Left hindlimb (tissue), 1 donor: ENCODE data around the gene SSNA1.

ENCODE experiments used
- DNase-seq: peaks from one replicate; pipeline ENCODE4 v3.0.0-alpha.2; 2018

Gene SSNA1

DNA sequence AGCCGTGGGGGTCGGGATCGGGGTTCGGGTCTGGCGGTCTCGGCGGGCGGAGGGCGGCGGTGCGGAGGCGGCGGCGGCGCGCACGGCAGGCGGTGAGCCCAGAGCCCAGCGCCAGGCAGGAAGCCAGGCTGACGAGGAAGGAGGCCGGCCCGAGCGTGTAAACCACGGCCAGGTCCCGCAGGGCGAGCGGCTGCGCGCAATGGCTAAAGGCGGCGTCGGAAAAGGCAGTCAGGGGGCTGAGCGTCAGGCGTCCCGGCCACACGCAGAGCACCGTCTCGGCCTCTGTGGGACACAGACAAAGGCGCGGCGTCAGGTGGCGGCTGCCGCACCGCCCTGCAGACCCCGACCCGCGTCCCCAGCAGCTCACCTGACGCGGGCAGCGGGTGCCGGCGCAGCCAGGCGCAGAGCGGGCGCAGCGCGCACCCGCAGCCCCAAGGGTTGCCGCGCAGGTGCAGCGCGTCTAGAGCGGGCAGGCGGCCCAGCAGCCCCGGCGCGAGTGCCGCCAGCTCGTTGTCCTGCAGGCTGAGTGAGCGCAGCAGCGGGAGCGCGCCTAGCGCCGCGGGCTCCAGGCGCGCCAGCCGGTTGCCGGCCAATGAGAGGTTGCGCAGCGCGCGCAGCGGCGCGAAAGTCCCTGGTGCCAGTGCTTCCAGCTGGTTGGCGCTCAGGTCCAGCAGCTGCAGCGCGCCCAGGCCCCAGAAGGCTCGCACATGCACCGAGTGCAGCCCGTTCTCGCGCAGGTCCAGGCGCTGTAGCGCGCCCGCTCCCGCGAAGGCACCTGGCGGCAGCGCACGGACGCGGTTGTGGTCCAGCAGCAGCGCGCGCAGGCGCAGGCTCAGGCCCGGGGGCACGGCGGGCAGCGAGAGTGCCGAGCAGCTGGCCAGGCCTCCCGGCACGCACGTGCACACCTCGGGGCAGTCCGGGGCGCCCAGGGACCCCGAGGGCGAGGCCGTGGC lies 19.3 kb upstream of the SSNA1 start:
- DNase-seq = no peak

DNA sequence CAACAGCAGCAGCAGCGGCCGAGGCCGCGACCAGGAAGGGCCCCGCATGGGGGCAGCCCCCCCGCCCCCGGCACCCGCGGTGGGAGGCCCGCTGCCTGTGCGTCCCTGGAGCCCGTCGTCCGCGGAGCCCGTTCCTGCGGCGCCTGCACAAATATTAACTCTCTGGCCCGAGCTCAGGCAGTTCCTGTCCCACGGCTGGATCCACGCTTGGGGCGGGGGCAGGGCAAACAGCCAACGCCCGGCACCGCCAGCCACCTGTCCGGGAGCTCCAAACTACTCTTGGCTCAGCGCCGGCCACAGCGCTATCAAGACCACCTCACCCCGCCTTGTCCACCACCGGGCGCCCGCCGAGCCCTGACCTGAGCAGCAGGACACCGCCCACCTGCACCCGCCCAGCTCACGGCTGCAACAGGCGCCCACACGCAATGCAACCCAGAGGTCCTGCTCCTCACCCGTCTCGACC lies 18.5 kb upstream of the SSNA1 start, which contains the start of gene LRRC26:
TSS of gene LRRC26 (minus strand) at position 156 of the 463 bp plus-strand sequence. CDS start at position 48, 108 bp downstream.
- DNase-seq = no peak

DNA sequence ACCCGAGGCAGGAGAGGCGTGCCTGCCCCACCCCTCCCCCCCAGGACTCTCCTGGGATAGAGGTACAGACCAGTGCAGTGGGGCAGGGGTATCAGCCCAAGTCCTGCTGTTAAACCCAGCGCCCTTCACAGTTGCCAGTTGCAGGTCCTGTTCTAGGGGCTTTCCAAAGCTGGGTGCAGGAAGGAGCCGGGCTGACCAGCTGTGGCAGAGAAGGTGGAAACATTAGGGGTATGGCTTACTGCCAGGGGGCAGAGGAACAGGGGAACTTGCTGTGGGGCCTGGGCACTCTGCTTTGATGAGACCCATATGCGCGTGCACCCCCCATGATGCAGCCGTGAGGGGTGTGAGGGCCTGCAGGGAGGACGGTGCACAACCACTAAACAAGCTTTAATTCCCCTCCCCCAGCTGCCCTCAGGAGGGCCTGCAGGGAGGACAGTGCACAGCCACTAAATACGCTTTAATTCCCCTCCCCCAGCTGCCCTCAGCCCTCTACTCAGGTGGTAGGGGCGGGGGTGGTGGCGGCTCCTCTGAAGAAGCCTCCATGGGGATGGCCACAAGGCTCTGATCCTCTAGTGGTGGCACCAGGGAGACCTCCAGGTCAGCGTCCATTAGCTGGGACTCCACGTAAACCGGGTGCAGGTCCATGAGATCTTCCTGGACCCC lies 17.9 kb upstream of the SSNA1 start:
- no peak for DNase-seq

DNA sequence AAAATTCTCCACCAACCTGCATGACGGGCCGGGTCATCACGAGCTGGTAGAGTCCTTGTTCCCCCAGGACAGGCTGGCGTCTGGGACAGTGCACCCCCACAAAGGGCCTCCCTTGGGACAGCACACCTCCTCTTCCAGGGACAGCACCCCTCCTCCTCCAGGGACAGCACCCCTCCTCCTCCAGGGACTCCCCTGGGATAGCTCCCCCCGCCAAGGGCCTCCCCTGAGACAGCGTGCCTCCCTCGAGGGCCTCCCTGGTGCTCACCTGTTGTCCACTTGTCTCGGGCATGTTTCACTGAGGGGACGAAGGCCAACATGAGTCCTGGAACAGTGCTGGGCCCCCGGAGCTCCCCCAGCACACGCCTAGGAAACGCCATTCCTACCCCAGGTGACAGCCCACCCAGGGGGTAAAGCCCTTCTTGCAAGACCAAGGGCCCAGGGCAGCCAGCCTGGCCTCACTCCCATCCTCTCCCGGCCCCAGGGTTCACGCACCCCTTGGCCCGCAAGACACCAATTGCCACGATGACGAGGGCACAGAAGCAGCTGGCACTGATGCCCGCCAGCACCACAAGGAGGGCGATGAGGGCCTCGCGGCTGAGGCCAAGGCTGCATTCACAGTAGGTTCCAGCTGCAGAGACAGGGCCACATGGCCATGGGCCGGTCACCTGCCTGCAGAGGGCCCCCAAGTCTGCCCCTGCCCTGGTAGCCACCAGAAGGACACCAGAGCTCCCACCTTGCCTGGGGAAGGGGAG lies 17.2 kb upstream of the SSNA1 start:
- no peak for DNase-seq

DNA sequence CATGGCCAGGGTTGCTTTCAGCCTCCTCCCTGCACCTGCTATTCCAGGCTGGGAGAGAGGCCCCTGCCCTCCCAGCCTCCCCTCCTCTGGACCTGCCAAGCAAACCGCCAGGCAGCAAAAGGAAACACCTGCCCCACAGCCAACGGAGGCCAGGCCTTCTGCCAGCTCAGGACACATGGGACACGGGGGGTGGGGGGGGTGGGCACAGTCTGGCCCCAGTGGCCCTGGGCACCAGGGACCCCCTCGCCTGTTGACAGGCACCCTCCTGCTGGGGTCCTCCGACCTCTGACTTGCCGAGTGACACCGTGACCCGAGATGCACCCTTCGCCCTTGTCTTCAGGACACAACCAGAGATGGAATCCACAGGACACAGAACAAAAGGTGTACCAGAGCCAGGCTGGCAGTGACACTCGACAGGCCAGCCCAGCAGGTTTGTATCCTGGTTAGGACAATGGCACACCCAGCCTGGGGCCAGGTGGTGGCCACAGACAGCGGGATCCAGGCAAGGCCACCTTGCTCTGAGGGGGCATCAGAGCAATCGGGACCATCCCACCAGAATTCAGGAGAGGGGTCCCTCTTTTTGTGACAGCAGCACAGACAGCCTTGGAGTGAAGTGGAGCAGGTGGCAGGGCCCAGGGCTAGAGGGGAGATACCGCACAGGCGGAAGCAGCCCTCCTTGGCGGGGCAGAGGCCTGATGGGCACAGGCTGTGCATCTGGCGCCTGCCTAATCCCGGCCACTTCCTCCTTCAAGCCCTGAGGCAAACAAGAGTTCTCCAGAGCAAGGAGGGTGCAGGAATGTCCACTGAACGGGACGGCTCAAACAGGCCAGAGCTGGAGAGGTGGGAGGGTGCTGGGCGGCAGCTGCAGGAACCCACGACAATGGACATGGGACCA lies 15.3 kb upstream of the SSNA1 start:
- DNase-seq = no peak

DNA sequence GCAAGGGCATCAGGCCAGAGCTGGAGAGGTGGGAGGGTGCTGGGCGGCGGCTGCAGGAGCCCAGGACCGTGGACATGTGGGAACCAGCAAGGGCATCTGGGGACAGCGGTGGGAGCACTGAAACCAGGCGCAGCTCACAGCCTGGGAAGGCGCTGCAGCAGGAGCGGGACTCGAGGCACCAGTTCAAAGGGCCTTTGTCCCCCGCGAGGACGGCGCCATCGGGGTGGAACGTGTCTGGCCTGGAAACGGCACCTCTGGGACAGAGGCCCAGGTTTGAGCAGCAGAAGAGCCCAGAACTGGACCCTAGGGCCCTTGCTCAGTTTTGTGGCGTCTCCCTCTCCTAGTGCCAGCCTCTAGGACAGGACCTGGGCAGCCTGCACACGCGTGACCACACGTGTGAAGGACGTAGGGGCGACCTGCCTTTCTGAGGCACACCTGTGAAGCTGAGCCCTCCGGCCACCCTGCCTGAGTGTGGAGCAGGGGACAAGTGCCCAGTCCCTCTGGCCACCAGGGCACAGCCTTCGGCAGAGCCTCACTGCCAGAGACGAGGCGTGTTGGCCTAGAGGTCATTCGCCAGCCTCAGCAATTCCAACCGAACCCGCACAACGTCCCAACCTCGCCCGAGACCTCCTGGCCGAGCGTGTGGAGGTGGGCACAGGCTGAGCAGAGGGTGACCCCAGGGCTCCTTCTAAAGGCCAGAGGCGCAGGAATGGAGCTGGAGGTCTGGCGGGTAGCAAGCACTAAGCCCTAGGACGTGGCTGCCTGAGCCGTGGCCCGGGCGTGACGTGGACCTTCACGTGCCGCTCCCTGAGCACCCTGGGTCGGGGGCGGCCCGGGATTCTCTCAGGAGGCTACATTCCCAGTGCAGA lies 14.4 kb upstream of the SSNA1 start:
- no peak for DNase-seq

DNA sequence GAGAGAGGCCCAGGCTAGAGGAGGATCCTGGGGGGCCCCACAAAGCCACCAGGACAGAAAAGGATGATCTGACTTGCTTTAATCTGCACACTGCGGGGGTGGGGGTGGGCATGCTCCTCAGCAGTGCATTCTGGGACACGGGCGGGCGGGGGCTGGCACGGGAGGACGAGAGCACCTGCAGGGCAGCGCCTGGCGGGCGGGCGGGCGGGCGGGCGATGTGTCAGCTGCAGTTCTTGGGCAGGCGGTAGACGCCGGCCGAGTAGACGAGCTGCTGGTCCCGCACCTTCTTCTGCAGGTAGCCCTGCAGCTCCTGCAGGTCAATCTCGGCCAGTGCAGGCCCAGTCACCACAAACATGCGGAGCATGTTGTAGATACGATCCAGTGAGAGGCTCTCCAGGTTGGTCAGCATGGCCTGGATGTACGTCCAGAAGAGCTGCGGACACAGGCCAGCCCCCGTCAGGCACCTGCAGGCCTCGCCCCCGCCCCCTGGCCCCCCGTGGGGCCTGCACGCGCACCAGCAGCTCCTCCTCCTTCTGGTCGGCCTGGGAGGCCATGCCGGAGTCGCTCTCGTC lies 13.7 kb upstream of the SSNA1 start:
- DNase-seq = no peak

DNA sequence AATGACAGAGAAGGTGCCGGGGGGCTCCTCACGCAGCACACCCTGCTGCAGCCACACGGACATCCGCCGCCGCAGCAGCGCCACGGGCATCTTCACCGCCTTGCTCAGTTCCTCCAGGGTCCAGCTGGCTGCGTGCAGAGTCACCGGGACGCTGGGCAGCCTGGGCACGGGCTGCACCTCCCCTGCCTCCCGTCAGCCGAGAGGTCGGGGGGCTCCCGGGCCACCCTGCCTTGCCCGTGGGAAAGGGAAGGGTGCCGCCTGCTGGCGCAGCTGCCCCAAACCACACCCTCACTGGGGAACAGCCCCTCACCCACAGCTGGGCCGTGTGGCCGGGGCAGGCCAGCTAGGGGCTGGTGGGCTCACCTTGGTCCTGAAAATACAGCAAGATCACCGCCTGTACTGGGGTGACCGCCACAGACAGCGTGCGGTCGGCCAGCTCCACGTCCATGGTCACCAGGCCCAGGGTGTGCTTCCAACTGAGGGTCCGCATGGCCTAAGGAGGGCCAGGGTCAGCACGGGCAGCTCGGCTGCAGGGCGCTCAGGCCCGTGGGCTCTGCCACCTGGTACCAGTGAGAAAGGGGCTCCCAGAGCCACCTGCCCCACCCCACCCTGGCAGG lies 13.0 kb upstream of the SSNA1 start:
- no peak for DNase-seq

DNA sequence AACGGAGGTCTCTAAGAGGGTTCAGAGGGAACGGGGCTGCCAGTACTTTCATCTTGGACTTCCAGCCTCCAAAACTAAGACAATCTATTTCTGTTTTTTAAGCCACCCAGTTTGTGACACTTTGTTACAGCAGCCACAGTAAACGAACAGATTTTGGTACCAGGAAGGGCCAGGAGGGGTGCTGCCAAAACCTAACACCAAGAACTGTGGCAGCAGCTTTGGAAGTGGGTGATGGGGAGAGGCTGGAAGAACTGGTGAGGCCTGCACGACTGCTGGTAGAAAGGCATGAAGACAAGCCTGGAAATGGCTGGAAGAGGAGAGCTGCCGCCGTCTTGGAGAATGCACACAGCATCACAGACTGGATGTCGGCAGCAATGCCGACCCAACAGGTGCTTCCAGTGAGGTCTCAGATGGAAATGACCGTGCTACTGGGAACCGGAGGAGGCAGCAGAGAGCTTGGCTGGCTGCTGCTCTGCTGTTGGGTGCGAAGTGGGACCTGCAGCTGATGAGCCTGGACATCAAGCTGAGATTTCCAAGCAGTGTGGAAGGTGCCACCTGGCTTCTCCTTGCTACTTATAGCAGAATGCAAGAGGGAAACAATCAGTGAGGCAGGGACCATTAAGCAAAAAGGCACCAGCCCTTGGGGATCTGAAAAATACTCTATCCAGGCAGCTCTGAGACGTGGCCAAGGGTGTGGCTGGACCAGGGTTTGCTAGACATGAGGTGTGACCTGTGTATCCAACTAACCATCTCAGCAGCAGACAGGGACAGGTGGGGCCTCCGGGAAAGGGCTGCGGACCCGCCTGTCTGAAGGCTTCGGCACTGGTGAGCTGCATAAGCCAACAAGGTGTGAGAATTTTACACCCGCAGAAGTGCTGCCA lies 11.9 kb upstream of the SSNA1 start:
- no peak for DNase-seq

DNA sequence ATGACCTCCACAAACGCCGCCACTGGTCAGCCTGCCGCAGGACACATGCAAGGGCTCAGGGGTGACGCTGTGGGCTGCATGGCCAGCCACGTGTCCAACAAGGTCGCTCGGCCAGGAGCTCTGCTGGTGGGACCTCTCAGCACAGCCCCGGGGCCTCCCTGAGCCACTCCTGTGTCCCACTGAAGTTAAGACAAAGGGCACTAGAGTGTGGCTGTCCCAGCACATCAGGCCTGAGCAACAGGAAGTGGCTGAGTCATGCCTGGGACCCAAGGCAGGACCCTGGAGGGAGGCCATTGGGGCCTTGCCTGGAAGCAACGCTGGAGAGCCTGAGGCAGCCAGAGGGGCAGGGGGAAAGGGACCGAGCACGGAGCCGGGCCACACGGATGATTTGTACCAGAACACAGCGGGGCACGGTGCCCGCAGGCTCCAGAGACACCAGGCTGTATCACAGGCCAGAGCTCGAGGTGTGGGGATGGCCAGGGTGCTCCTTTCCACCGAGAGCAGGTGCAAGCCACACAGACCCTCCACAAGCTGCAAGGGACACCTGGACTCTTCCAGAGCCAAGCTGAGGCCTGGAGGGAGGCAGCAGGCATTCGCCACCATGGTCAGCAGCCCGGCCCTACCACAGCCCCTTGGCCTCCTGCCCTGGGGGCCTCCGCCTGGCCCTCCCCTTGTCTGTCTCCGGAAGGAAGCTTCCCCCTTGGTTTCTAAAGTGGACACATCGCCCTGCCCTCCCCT lies 10.1 kb upstream of the SSNA1 start:
- no peak for DNase-seq

DNA sequence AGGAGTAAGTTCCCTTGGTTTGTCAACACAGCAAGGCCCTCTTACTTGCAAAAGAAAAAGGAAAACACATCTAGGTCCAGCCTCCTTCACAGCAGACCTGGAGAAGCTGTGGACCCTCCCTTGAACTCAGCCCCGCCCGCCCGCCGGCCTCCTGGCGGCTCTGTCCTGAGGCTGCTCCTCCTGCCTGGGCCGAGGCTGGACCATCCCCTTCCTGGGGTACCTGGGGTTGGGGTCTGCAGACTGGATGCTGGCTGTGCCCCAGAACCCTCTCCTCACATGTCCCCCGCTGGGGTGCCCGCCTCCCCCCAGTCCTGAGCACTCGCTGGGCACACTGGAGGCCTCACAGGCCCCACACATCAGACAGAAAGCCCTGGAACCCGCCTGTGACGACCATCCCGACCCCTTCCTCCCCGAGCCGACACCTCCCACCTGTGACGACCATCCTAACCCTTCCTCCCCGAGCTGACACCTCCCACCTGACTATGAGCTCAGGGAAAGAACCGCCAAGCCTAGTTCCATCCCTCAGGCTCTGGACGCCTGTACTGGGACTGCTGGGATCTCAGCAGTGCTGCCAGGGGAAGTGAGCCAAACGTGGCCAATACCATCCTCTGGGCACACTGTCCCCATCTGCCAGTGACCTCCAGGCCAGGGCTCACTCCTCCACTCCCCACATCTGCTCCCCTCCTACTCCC lies 9.4 kb upstream of the SSNA1 start:
- no peak for DNase-seq

DNA sequence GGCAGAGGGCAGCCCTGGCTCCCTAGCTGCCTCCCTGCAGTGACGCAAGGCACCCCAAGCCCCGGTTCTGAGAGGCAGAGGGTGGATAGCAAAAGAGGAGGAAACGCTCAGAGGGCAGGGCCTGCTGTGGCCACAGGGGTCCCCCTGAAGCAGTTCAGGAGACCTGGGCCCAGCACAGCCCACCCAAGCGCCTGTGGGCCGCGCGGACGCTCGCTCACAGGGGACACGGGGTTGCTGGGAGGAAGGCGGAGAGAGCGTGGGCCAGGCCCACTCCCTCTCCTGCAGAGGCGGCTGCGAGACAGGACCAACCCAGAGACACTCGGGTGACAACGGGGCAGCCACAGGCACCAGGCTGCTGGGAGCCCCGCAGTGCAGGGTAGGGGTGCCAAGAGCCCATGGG lies 8.7 kb upstream of the SSNA1 start:
- no peak for DNase-seq

DNA sequence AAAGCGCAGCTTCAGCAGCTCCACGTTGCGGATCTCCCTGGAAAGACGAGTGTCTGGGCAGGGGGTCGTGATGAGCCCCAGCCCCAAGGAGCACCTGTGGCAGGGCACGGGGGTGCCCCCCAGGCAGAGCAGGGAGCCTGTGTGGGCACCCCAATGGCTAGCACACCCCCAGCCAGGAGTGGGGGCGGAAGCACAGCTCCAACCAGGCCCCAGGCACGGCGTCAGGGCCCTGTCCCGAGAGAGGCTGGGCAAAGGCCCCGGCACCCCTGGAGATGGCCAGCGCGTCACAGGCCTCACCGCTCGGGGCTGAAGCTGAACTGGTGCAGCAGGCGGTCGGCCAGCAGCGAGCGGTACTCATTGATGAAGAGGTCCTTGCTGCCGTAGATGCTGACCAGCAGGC lies 8.0 kb upstream of the SSNA1 start:
- DNase-seq = no peak

DNA sequence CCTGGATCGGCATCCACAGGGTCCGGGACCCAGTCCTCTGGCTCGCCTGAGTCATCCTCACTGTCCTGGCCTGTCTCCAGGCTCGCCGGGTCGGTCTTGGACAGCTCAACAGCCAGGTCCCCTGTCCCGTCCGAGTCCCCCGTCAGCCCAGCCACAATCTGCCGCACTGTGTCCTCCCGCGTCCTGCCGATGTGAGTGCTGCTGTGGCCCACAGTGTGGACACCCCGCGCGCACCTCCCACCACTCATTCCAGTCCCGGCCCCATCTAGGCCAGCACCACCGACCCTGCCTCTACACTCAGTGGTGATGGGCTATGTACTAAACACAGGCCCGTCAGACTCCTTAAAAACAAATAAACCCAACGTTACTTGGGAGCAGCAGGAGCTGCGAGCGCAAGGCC lies 6.8 kb upstream of the SSNA1 start:
- no peak for DNase-seq

DNA sequence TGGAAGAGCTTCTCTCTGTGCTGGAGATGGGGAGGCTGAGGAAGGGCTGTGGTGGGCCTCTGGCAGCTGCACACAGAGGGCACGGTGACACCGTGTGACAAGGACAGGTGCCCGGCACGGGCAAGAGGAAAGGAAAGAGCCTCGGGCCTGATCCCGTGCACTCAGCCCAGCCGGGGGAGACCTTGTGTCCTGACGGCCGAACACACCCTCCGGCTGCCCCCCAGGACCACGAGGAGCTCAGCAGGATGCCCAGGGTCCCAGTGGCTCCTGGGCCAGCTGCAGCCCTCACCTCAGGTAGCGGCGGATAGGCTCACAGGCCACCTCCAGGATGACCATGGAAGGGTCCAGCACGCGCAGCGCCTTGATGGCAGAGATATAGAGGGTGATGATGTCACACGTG lies 5.6 kb upstream of the SSNA1 start:
- DNase-seq = no peak

DNA sequence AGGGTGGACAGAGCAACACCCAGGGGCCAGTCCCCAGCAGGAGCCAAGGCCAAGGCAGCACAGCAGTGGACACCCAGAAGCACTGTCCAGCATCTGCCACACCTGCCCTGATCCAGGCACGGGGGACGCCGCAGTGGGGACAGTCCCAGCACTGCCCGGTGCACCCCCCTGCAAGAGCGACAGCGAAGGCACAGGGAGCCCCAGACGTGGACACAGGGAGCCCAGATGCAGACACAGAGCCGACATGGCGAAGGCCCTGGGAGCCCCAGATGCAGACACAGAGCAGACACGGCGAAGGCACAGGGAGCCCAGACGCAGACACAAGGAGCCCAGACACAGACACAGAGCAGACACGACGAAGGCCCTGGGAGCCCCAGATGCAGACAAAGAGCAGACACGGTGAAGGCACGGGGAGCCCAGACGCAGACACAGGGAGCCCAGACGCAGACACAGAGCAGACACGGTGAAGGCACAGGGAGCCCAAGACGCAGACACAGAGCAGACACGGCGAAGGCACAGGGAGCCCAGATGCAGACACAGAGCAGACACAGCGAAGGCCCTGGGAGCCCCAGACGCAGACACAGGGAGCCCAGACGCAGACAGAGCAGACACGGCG lies 4.4 kb upstream of the SSNA1 start:
- no peak for DNase-seq

DNA sequence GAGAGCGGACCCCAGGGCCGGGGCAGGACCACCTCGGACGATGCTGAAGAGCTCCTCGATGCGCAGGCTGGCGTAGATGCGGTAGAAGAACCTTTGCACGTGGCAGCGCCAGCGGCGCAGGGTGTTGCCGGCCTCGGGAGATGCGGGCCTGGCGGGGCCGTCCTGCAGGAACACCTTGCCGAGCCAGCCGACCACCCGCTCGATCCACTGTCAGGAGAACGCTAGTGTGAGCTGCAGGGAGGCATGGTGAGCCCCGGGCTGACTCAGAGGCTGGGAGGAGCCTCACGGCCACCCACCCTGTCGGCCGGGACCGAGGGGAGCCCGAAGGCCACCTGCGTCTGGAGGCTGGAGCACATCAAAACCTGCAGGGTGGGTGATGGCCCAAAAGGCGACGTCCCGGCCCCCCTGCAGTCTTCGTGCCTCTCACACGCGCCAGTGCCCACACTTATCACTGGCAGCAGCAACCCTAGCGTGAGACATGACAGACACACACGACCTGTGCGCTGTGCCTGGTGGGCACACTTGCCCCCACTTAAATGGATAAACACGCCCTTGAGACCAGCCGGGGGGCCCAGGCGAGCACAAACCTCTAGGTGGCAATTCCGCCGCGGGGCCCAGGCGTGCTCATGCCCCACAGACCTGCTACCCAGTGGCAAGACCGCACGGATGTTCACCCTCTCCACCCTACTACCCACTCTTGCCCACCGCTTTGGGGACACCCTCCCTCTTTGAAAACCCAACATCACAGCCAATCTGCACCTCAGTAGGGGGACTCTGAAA lies 3.4 kb upstream of the SSNA1 start:
- no peak for DNase-seq
